Right ventricle myocardium inferior (tissue), 1 donor: ENCODE measurements around the gene GLT1D1. TPM values are rescaled to one million over a fixed set of nuclear protein-coding genes. Genes with fewer than 3 reads are reported as not detected.
"Not testable (repeated sequence)": the region's sequence is repeated elsewhere in the genome, so short reads cannot be mapped to it uniquely, and the experiment has no call there.

Experiments used
- ATAC-seq: fragments of 200-7000 bp; cut with Tn5 transposase; one replicate; pipeline ENCODE4 v1.9.1; 2020; ENCODE audit warnings: mild to moderate bottlenecking, moderate library complexity
- DNase-seq: peaks from one replicate; pipeline ENCODE4 v3.0.0; 2021; ENCODE audit errors: missing footprints
- intact Hi-C: fragments of 100-400 bp; cut with DNase I; formaldehyde crosslinking; loops from one replicate; pipeline ENCODE4 v1.11.0; 2022
- total RNA-seq: library from RNA; stranded (reverse); fragmentation: NEBNext Ultra II Directional; extraction: Animal tissue kit (Norgen Biotek cat#: 25700); gene quantifications from one replicate; pipeline ENCODE4 v1.2.1, GENCODE V29; 2021
- donor health status: DM: no; HTN: yes; CAD: no; lungs with severe emphysema.

GLT1D1 gene
- total RNA-seq, 1 donor from 2014 or later: 0.68 TPM

GRCh38 chr12:128819293-128820144 lies 33.8 kb upstream of the GLT1D1 start:
- ATAC-seq (no peak), DNase-seq (peak; percentile 20)
- intact Hi-C loops: no loop called here

GRCh38 chr12:128820253-128820652 lies 33.0 kb upstream of the GLT1D1 start:
- no peak for DNase-seq
- no peak for ATAC-seq
- intact Hi-C loops: no loop called here

GRCh38 chr12:128820723-128821432 lies 32.4 kb upstream of the GLT1D1 start:
- peak; percentile 30 for ATAC-seq
- intact Hi-C loops: no loop called here
- DNase-seq: peak; percentile 68

- ATAC-seq (peak; percentile 9), DNase-seq (peak; percentile 79)
- intact Hi-C loops: no loop called here
Observed at GRCh38 chr12:128823216-128823915, 29.9 kb upstream of the GLT1D1 start.

- intact Hi-C loops: loop anchor here (2.0 kb wide), 1 partner anchor 41 kb away; no protein-coding TSS in a partner anchor
Observed at GRCh38 chr12:128823916-128824839, 29.1 kb upstream of the GLT1D1 start, which contains the start of gene SLC15A4. TSS of gene SLC15A4 (minus strand) at chr12:128823958. CDS start at chr12:128823943, 15 bp downstream.

GRCh38 chr12:128825835-128826234 lies 27.4 kb upstream of the GLT1D1 start:
- ATAC-seq (no peak), DNase-seq (no peak)
- intact Hi-C loops: loop anchor here (2.0 kb wide), 1 partner anchor 39 kb away; no protein-coding TSS in a partner anchor

More at GRCh38 chr12:128823916-128824839, 29.1 kb upstream of the GLT1D1 start, which contains the start of gene SLC15A4:
- ATAC-seq (peak; percentile 98), DNase-seq (peak; percentile 99)

- no peak for DNase-seq
- intact Hi-C loops: no loop called here
- no peak for ATAC-seq
Observed at GRCh38 chr12:128827724-128828123, 25.6 kb upstream of the GLT1D1 start.

- intact Hi-C loops: no loop called here
- DNase-seq (no peak), ATAC-seq (peak; percentile 37)
Observed at GRCh38 chr12:128829861-128830504, 23.3 kb upstream of the GLT1D1 start.

- DNase-seq (no peak), ATAC-seq (no peak)
- intact Hi-C loops: no loop called here
Observed at GRCh38 chr12:128830505-128830893, 22.8 kb upstream of the GLT1D1 start.

GRCh38 chr12:128833418-128833817 lies 19.9 kb upstream of the GLT1D1 start:
- intact Hi-C loops: no loop called here

GRCh38 chr12:128839885-128840284 lies 13.4 kb upstream of the GLT1D1 start:
- DNase-seq, intact Hi-C loops, ATAC-seq: not testable (repeated sequence)

More at GRCh38 chr12:128833418-128833817, 19.9 kb upstream of the GLT1D1 start:
- no peak for DNase-seq
- ATAC-seq: no peak

GRCh38 chr12:128840862-128841468 lies 12.3 kb upstream of the GLT1D1 start:
- peak; percentile 46 for ATAC-seq
- no peak for DNase-seq
- intact Hi-C loops: no loop called here

- DNase-seq (no peak), ATAC-seq (no peak)
- intact Hi-C loops: no loop called here
Observed at GRCh38 chr12:128842579-128842978, 10.7 kb upstream of the GLT1D1 start.

GRCh38 chr12:128843538-128843937 lies 9.7 kb upstream of the GLT1D1 start:
- DNase-seq (no peak), ATAC-seq (no peak)
- intact Hi-C loops: no loop called here

GRCh38 chr12:128844031-128844635 lies 9.1 kb upstream of the GLT1D1 start:
- no peak for ATAC-seq

GRCh38 chr12:128846671-128847070 lies 6.6 kb upstream of the GLT1D1 start:
- ATAC-seq, intact Hi-C loops, DNase-seq: not testable (repeated sequence)

More at GRCh38 chr12:128844031-128844635, 9.1 kb upstream of the GLT1D1 start:
- intact Hi-C loops: no loop called here
- no peak for DNase-seq

- DNase-seq (no peak), ATAC-seq (no peak)
- intact Hi-C loops: no loop called here
Observed at GRCh38 chr12:128848371-128848770, 4.9 kb upstream of the GLT1D1 start.
